ENCODE results near the gene SLC30A4. TPM values are rescaled to one million over a fixed set of nuclear protein-coding genes. Genes with fewer than 3 reads are reported as not detected.

Gene SLC30A4
- total and polyA plus RNA-seq, 2 donors, result 5.4 to 26.9 TPM

GRCh38 chr15:45434078-45434567 lies 88.4 kb downstream of the SLC30A4 start:
- DNase-seq (ENCODE audit: extremely low spot score), result no peak
- no peaks in the 10 kb centered on the region for H3K36me3 ChIP-seq (ENCODE audit: insufficient read depth)
- no peak overlapping the region for H3K4me3 ChIP-seq (ENCODE audit: low read depth, low read length)
- WGBS, result 96% methylated on average over 2 of the region's 2 CpGs
- no peak overlapping the region for H3K27ac ChIP-seq (ENCODE audit: low read depth)
- H3K4me1 ChIP-seq (ENCODE audit: insufficient read depth), result no peaks in the 10 kb centered on the region

GRCh38 chr15:45431511-45431910 lies 91.0 kb downstream of the SLC30A4 start:
- Histone ChIP-seq H3K4me3 (ENCODE audit: low read depth, low read length) (no peak overlapping the region), H3K36me3 (ENCODE audit: insufficient read depth) (no peaks in the 10 kb centered on the region), H3K27ac (ENCODE audit: low read depth) (no peak overlapping the region), H3K4me1 (ENCODE audit: insufficient read depth) (no peaks in the 10 kb centered on the region)
- WGBS, result 92% methylated on average over 2 of the region's 2 CpGs
- DNase-seq (ENCODE audit: extremely low spot score), result no peak

GRCh38 chr15:45429941-45430792 lies 92.4 kb downstream of the SLC30A4 start:
- Histone ChIP-seq H3K4me3 (ENCODE audit: low read depth, low read length) (peak overlapping the region; percentile 22), H3K4me1 (ENCODE audit: insufficient read depth) (no peaks in the 10 kb centered on the region), H3K36me3 (ENCODE audit: insufficient read depth) (no peaks in the 10 kb centered on the region), H3K27ac (ENCODE audit: low read depth) (no peak overlapping the region)
- no peak for DNase-seq (ENCODE audit: extremely low spot score)
- WGBS, result 11% methylated on average over 73 of the region's 73 CpGs

Small RNAs within 50 kb of the gene (small RNA-seq; reads per million reads assigned to genes)
- not detected for gene DPPA5P2
- not detected for gene SNORA41B

Other genes starting within 250 kb of the SLC30A4 start
- 83.8 TPM for gene GATM, start 144.2 kb downstream of the SLC30A4 start, total RNA-seq
- gene GATM, start 144.2 kb downstream of the SLC30A4 start, polyA plus RNA-seq, result 21.8 TPM
- gene BLOC1S6, start 64.6 kb upstream of the SLC30A4 start, total RNA-seq, result 83.9 TPM
- gene BLOC1S6, start 64.6 kb upstream of the SLC30A4 start, polyA plus RNA-seq, result 38.9 TPM
- 28.7 TPM for gene SQOR, start 112.3 kb upstream of the SLC30A4 start, total RNA-seq
- 50.7 TPM for gene SQOR, start 112.3 kb upstream of the SLC30A4 start, polyA plus RNA-seq